Calu3 (cell line): ENCODE results near the gene MAN1C1. TPM values are rescaled to one million over a fixed set of nuclear protein-coding genes. Genes with fewer than 3 reads are reported as not detected.

Experiments
- BruUV-seq: library from RNA; stranded (reverse); fragments of 400-500 nt; replicated peaks from 2 replicates; lab custom pipeline; 2021; lab: Mats Ljungman, UMichigan
- CTCF ChIA-PET: fragments of 300-600 bp; sonication (Branson Sonifier 250); formaldehyde crosslinking; loops from one replicate; lab custom pipeline; 2022; ENCODE audit warnings: antibody characterized with exemption; lab: Charles Lee
- DNase-seq: peaks from one replicate; pipeline ENCODE4 v3.0.0; 2022
- H3K27ac Mint-ChIP-seq: one replicate; pipeline ENCODE4 v1.8.0; 2022; ENCODE audit warnings: mixed read lengths; ENCODE audit not compliant: unreplicated experiment
- H3K27me3 Mint-ChIP-seq: one replicate; pipeline ENCODE4 v1.8.0; 2022; ENCODE audit warnings: mixed read lengths; ENCODE audit not compliant: unreplicated experiment
- H3K36me3 Mint-ChIP-seq: one replicate; pipeline ENCODE4 v1.8.0; 2022; ENCODE audit warnings: mild to moderate bottlenecking, moderate library complexity, mixed read lengths; ENCODE audit not compliant: insufficient read depth, unreplicated experiment
- H3K4me1 Mint-ChIP-seq: one replicate; pipeline ENCODE4 v1.8.0; 2022; ENCODE audit warnings: mild to moderate bottlenecking, low read depth, mixed read lengths; ENCODE audit not compliant: unreplicated experiment
- H3K4me3 Mint-ChIP-seq: one replicate; pipeline ENCODE4 v1.8.0; 2022; ENCODE audit warnings: mild to moderate bottlenecking, low read depth, moderate library complexity, mixed read lengths; ENCODE audit not compliant: unreplicated experiment
- H3K9me3 Mint-ChIP-seq: one replicate; pipeline ENCODE4 v1.8.0; 2022; ENCODE audit warnings: low read depth, mixed read lengths; ENCODE audit not compliant: unreplicated experiment
- intact Hi-C: fragments of 100-400 bp; cut with micrococcal nuclease; formaldehyde crosslinking; loops from one replicate; pipeline ENCODE4 v1.10.0; 2022; ENCODE audit not compliant: unreplicated experiment
- total RNA-seq: library from RNA; stranded (reverse); gene quantifications from 2 replicates; pipeline ENCODE4 v1.2.3, GENCODE V29; 2022
- TF ChIP-seq, protein P1 (sequence below): fragments of 200-600 bp; IDR thresholded peaks from one replicate; pipeline ENCODE4 v1.8.0; 2022; ENCODE audit warnings: antibody characterized with exemption; ENCODE audit not compliant: unreplicated experiment

Gene MAN1C1
- total RNA-seq, 1 experiment from 2014 or later: 0.14 TPM

DNA sequence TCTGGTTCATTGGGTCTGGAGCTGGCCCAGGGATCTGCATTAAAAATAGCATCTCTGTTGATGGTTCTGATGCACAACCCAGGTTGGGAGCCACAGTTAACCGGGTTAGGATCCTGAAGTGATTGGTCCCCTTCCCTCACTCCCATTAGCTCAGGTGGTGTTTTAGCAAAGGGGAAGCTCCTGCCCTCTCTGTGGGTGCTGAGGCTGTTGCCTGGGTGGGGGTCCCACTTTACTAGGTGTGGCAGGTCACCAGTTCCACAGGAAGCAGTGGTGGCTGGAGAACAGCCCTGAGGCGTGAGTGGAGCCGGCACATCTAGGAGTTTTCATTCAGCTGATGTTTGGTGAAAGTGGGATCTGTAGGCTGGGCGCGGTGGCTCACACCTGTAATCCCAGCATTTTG is 86.5 kb downstream of the MAN1C1 start:
- DNase-seq: no peak
- TF ChIP-seq, protein P1, sequence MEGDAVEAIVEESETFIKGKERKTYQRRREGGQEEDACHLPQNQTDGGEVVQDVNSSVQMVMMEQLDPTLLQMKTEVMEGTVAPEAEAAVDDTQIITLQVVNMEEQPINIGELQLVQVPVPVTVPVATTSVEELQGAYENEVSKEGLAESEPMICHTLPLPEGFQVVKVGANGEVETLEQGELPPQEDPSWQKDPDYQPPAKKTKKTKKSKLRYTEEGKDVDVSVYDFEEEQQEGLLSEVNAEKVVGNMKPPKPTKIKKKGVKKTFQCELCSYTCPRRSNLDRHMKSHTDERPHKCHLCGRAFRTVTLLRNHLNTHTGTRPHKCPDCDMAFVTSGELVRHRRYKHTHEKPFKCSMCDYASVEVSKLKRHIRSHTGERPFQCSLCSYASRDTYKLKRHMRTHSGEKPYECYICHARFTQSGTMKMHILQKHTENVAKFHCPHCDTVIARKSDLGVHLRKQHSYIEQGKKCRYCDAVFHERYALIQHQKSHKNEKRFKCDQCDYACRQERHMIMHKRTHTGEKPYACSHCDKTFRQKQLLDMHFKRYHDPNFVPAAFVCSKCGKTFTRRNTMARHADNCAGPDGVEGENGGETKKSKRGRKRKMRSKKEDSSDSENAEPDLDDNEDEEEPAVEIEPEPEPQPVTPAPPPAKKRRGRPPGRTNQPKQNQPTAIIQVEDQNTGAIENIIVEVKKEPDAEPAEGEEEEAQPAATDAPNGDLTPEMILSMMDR: no peak
- Mint-ChIP-seq H3K4me1 (no peaks in the 10 kb centered on the region), H3K9me3 (no peaks in the 10 kb centered on the region), H3K36me3 (no peaks in the 10 kb centered on the region), H3K27ac (no peak overlapping the region), H3K27me3 (peaks cover 54% of the 10 kb centered on the region), H3K4me3 (no peak overlapping the region)
- CTCF ChIA-PET: interaction anchor here (0.6 kb wide), 1 partner anchor 638 kb away, joined by 3 read pairs; no protein-coding TSS in a partner anchor
- BruUV-seq: no TSS peak
- intact Hi-C loops: no loop called here

DNA sequence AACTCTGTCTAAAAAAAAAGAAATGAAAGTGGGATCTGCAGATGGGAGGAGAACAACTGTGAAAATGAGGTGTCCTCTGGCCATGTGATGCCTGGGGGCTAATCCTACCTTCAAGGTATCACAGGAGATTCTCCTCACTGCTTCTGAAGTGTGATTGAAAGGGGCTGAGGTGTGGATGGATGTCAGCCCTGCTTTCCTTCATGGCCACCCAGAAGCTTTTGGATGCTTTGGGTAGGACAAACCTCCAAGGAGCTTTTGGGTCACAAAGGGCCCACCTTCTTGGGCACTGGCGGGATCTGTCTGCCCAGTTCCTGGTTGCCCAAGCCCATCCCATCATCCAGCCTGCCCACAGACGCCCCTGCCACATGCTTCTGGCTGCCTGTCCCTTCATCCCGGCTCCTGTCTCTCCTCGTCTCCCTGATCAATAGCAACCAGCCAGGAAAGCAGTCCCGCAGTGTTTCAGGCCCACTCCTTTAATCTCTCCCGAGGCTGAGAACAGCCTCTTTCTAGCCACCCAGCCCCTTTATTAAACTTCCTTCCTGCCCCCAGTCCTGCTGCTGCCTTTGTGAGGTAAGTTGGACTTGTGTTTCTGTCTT is 87.2 kb downstream of the MAN1C1 start:
- TF ChIP-seq, protein P1: no peak
- CTCF ChIA-PET: no interaction called here
- BruUV-seq: no TSS peak
- Mint-ChIP-seq H3K36me3 (no peaks in the 10 kb centered on the region), H3K27me3 (peaks cover 46% of the 10 kb centered on the region), H3K9me3 (no peaks in the 10 kb centered on the region), H3K4me1 (no peaks in the 10 kb centered on the region), H3K27ac (no peak overlapping the region), H3K4me3 (no peak overlapping the region)
- intact Hi-C loops: no loop called here
- DNase-seq: no peak

DNA sequence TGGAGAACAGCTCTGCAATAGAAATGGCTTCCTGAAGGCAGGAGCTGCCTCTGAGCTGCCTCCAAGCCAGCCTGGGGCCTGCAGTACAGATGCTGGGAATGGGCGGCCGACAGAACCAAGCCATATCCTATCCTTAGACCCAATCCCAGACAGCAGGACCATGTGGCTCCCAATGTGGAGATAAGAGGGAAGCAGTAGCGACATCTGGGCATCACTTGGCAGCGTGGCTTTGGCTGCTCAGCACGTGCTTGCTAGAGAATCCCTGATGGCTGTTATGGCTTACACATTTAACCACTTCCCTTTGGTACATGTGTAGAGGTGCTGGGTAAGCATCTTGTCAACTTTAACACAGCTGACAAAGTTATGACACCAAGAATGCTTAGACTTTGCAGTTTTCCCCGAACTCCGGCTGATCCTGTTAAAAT is 87.7 kb downstream of the MAN1C1 start:
- TF ChIP-seq, protein P1: no peak
- Mint-ChIP-seq H3K4me3 (no peak overlapping the region), H3K4me1 (no peaks in the 10 kb centered on the region), H3K27me3 (peaks cover 45% of the 10 kb centered on the region), H3K27ac (no peak overlapping the region), H3K36me3 (no peaks in the 10 kb centered on the region), H3K9me3 (no peaks in the 10 kb centered on the region)
- BruUV-seq: no TSS peak
- CTCF ChIA-PET: no interaction called here
- intact Hi-C loops: no loop called here
- no peak for DNase-seq

DNA sequence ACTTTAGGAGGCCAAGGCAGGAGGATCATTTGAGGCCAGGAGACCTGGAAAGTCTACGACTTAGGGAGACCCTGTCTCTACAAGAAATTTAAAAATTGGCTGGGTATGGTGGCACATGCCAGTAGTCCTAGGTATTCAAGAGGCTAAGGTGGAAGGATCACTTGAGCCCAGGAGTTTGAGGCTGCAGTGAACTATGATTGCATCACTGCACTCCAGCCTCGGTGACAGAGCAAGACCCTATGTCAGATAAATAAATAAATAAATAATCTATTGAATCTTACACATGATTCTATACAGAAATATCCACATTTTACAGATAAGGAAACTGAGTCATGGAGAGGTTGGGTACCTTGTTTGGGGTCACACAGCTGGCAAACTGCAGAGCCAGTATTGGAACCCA is 89.1 kb downstream of the MAN1C1 start:
- Mint-ChIP-seq H3K36me3 (no peaks in the 10 kb centered on the region), H3K4me3 (no peak overlapping the region), H3K4me1 (no peaks in the 10 kb centered on the region), H3K27me3 (peaks cover 31% of the 10 kb centered on the region), H3K9me3 (no peaks in the 10 kb centered on the region), H3K27ac (no peak overlapping the region)
- intact Hi-C loops: no loop called here
- DNase-seq: no peak
- TF ChIP-seq, protein P1: no peak
- CTCF ChIA-PET: no interaction called here
- no TSS peak for BruUV-seq
